Ureter (tissue), 1 donor: ENCODE measurements around the gene ZNF334. TPM values are rescaled to one million over a fixed set of nuclear protein-coding genes. Genes with fewer than 3 reads are reported as not detected.

Source experiments
- DNase-seq: peaks from one replicate; pipeline ENCODE4 v3.0.0-alpha.2; 2020; ENCODE audit warnings: low spot score
- total RNA-seq: library from RNA; stranded (reverse); gene quantifications from one replicate; pipeline ENCODE4 v1.2.4, GENCODE V29; 2023
- donor health status: DM: yes; HTN: yes; CAD: no.

The ZNF334 gene
- total RNA-seq = 18.7 TPM

GRCh38 chr20:46512943-46513844 is at the start of gene ZNF334:
ZNF334 (minus strand) TSS chr20:46513559; CDS start chr20:46512102, 1,457 bp downstream.
- DNase-seq = peak; percentile 80

- DNase-seq = peak; percentile 75
These were observed 49.2 kb upstream of the ZNF334 start for GRCh38 chr20:46562373-46563169.

- no peak for DNase-seq
These were observed 48.6 kb upstream of the ZNF334 start for GRCh38 chr20:46562009-46562372.

- no peak for DNase-seq
These were observed 46.5 kb upstream of the ZNF334 start for GRCh38 chr20:46559685-46560440.

- no peak for DNase-seq
These were observed 45.6 kb upstream of the ZNF334 start for GRCh38 chr20:46559001-46559400.

- DNase-seq = peak; percentile 53
These were observed 45.2 kb upstream of the ZNF334 start for GRCh38 chr20:46558511-46558959.

- DNase-seq = no peak
These were observed 44.0 kb upstream of the ZNF334 start for GRCh38 chr20:46557231-46557956.

- no peak for DNase-seq
These were observed 42.1 kb upstream of the ZNF334 start for GRCh38 chr20:46555370-46555956.

- no peak for DNase-seq
These were observed 41.5 kb upstream of the ZNF334 start for GRCh38 chr20:46554828-46555227.

- no peak for DNase-seq
These were observed 40.6 kb upstream of the ZNF334 start for GRCh38 chr20:46553926-46554325.

- no peak for DNase-seq
These were observed 39.4 kb upstream of the ZNF334 start for GRCh38 chr20:46552460-46553420.

- no peak for DNase-seq
These were observed 38.4 kb upstream of the ZNF334 start for GRCh38 chr20:46551522-46552381.

- no peak for DNase-seq
These were observed 37.1 kb upstream of the ZNF334 start, which contains the start of gene OCSTAMP for GRCh38 chr20:46550461-46550860. OCSTAMP (minus strand) TSS chr20:46550654; CDS start chr20:46550560, 94 bp downstream.

GRCh38 chr20:46549188-46549972 is 36.0 kb upstream of the ZNF334 start:
- no peak for DNase-seq

GRCh38 chr20:46548688-46549087 is 35.3 kb upstream of the ZNF334 start:
- no peak for DNase-seq

GRCh38 chr20:46547995-46548394 is 34.6 kb upstream of the ZNF334 start:
- no peak for DNase-seq

GRCh38 chr20:46546936-46547335 is 33.6 kb upstream of the ZNF334 start:
- DNase-seq = no peak

GRCh38 chr20:46546298-46546697 is 32.9 kb upstream of the ZNF334 start:
- no peak for DNase-seq
